IMR-90 (cell line): ENCODE measurements around the gene TRAPPC10. TPM values are rescaled to one million over a fixed set of nuclear protein-coding genes. Genes with fewer than 3 reads are reported as not detected.

Experiments used
- ATAC-seq: fragments of 200-7000 bp; cut with Tn5 transposase; 2 replicates; pipeline ENCODE4 v1.9.1; 2020; ENCODE audit warnings: low read depth, mild to moderate bottlenecking, moderate library complexity
- Bru-seq: library from RNA; stranded (reverse); fragments of 400-500 nt; gene quantifications from one replicate; lab custom pipeline; 2021; lab: Mats Ljungman, UMichigan
- BruChase-seq, 2 experiments: library from RNA; stranded (reverse); fragments of 400-500 nt; gene quantifications; one replicate each; lab custom pipeline; 2021; lab: Mats Ljungman, UMichigan
- BruUV-seq: library from RNA; stranded (reverse); fragments of 400-500 nt; replicated peaks from 2 replicates; lab custom pipeline; 2021; lab: Mats Ljungman, UMichigan
- CTCF ChIA-PET: fragments of 300-600 bp; formaldehyde crosslinking; extraction: SDS; loops from one replicate; lab custom pipeline; 2021; ENCODE audit warnings: antibody characterized with exemption; lab: Yijun Ruan, JAX
- POLR2A ChIA-PET: fragments of 300-600 bp; sonication (Branson Sonifier 250); formaldehyde crosslinking; loops from one replicate; lab custom pipeline; 2022; ENCODE audit warnings: antibody characterized with exemption; ENCODE audit not compliant: unreplicated experiment; lab: Charles Lee
- DNase-seq: peaks from one replicate; pipeline ENCODE4 v3.0.0; 2013
- H2AFZ ChIP-seq: replicated peaks from 2 replicates; pipeline ENCODE3; 2013; ENCODE audit warnings: low read length, mild to moderate bottlenecking; ENCODE audit not compliant: poor library complexity
- H2AK5ac ChIP-seq: 2 replicates; pipeline ENCODE4 v1.6.1; 2013; ENCODE audit warnings: low read depth, low read length, inconsistent platforms
- H2AK9ac ChIP-seq: replicated peaks from 2 replicates; pipeline ENCODE3; 2013; ENCODE audit warnings: mild to moderate bottlenecking, low read depth, low read length, moderate library complexity; ENCODE audit not compliant: poor library complexity
- H2BK120ac ChIP-seq: 2 replicates; pipeline ENCODE4 v1.6.1; 2013; ENCODE audit warnings: low read depth, low read length, inconsistent platforms
- H2BK15ac ChIP-seq: 3 replicates; pipeline ENCODE4 v1.6.1; 2013; ENCODE audit warnings: low read depth, low read length, inconsistent platforms
- H2BK20ac ChIP-seq: 2 replicates; pipeline ENCODE4 v1.6.1; 2013; ENCODE audit warnings: low read depth, mild to moderate bottlenecking, inconsistent platforms, low read length, moderate library complexity
- H2BK5ac ChIP-seq: 2 replicates; pipeline ENCODE4 v1.6.1; 2013; ENCODE audit warnings: mild to moderate bottlenecking, low read depth, low read length, inconsistent platforms; ENCODE audit not compliant: poor library complexity, severe bottlenecking
- H3K14ac ChIP-seq: replicated peaks from 2 replicates; pipeline ENCODE4 v1.6.1; 2013; ENCODE audit warnings: low read depth, low read length, inconsistent platforms
- H3K18ac ChIP-seq: 2 replicates; pipeline ENCODE4 v1.6.1; 2013; ENCODE audit warnings: low read depth, low read length, control low read depth
- H3K23ac ChIP-seq: 2 replicates; pipeline ENCODE4 v1.6.1; 2013; ENCODE audit warnings: low read depth, low read length, inconsistent platforms
- H3K27ac ChIP-seq: 2 replicates; pipeline ENCODE4 v1.5.1; 2013; ENCODE audit warnings: mild to moderate bottlenecking, control low read depth, low read length; ENCODE audit not compliant: insufficient read depth
- H3K27me3 ChIP-seq: 2 replicates; pipeline ENCODE4 v1.6.1; 2013; ENCODE audit warnings: low read length; ENCODE audit not compliant: control insufficient read depth, insufficient read depth
- H3K36me3 ChIP-seq: 2 replicates; pipeline ENCODE4 v1.6.1; 2013; ENCODE audit warnings: low read length, mixed read lengths; ENCODE audit not compliant: control insufficient read depth, insufficient read depth
- H3K4ac ChIP-seq: 2 replicates; pipeline ENCODE4 v1.6.1; 2013; ENCODE audit warnings: low read depth, low read length, inconsistent platforms
- H3K4me1 ChIP-seq: 2 replicates; pipeline ENCODE4 v1.6.1; 2013; ENCODE audit warnings: low read length, mixed read lengths; ENCODE audit not compliant: control insufficient read depth, insufficient read depth
- H3K4me2 ChIP-seq: 2 replicates; pipeline ENCODE4 v1.6.1; 2013; ENCODE audit warnings: low read depth, mild to moderate bottlenecking, control low read depth, low read length, moderate library complexity
- H3K4me3 ChIP-seq: 2 replicates; pipeline ENCODE4 v1.5.1; 2013; ENCODE audit warnings: low read depth, mild to moderate bottlenecking, control low read depth, low read length, moderate library complexity; ENCODE audit not compliant: insufficient read depth
- H3K56ac ChIP-seq: 2 replicates; pipeline ENCODE4 v1.6.1; 2013; ENCODE audit warnings: low read length, inconsistent platforms; ENCODE audit not compliant: insufficient read depth; ENCODE audit errors: extremely low read depth
- H3K79me1 ChIP-seq, 2 experiments: 2 replicates each; pipeline ENCODE4 v1.6.1; 2013; ENCODE audit warnings: low read length in 2 of 2, inconsistent platforms in 1 of 2, low read depth in 1 of 2
- H3K9ac ChIP-seq: 2 replicates; pipeline ENCODE4 v1.6.1; 2013; ENCODE audit warnings: low read depth, low read length, control low read depth
- H3K9me1 ChIP-seq: 2 replicates; pipeline ENCODE4 v1.6.1; 2013; ENCODE audit warnings: low read length, inconsistent platforms; ENCODE audit not compliant: insufficient read depth
- H3K9me3 ChIP-seq: 2 replicates; pipeline ENCODE4 v1.6.1; 2013; ENCODE audit warnings: low read length; ENCODE audit not compliant: control insufficient read depth, insufficient read depth
- H4K20me1 ChIP-seq: 2 replicates; pipeline ENCODE4 v1.6.1; 2013; ENCODE audit warnings: low read length, inconsistent platforms; ENCODE audit not compliant: insufficient read depth
- H4K5ac ChIP-seq: 2 replicates; pipeline ENCODE4 v1.6.1; 2013; ENCODE audit warnings: mild to moderate bottlenecking, low read depth, low read length, control low read depth
- H4K8ac ChIP-seq, 2 experiments: 2 replicates each; pipeline ENCODE4 v1.6.1; 2013; ENCODE audit warnings: low read depth in 2 of 2, low read length in 2 of 2, control low read depth in 1 of 2, inconsistent platforms in 1 of 2
- H4K91ac ChIP-seq: 2 replicates; pipeline ENCODE4 v1.6.1; 2013; ENCODE audit warnings: low read depth, low read length, inconsistent platforms; ENCODE audit not compliant: insufficient read depth
- MAZ ChIP-seq: IDR thresholded peaks from 2 replicates; pipeline ENCODE4 v1.6.1; 2012; ENCODE audit warnings: low read depth, mild to moderate bottlenecking, low read length, improper control_type of control experiment, moderate library complexity, borderline replicate concordance
- MXI1 ChIP-seq: IDR thresholded peaks from 2 replicates; pipeline ENCODE4 v1.6.1; 2012; ENCODE audit warnings: low read depth, mild to moderate bottlenecking, low read length, moderate library complexity, borderline replicate concordance
- POLR2A ChIP-seq: IDR thresholded peaks from 2 replicates; pipeline ENCODE4 v1.6.1; 2012; ENCODE audit warnings: mild to moderate bottlenecking, low read depth, low read length
- RCOR1 ChIP-seq: IDR thresholded peaks from 2 replicates; pipeline ENCODE4 v1.6.1; 2012; ENCODE audit warnings: mild to moderate bottlenecking, low read length, improper control_type of control experiment; ENCODE audit not compliant: insufficient replicate concordance
- WGBS, 2 experiments: methylation state at CpG; one replicate each; pipeline versions ENCODE4 v1.1.5 to v1.1.7; 2013; ENCODE audit warnings: missing lambda C conversion rate in 2 of 2; ENCODE audit not compliant: insufficient read length in 1 of 2; ENCODE audit errors: extremely low coverage in 2 of 2; 5-methylcytosine and 5-hydroxymethylcytosine counted together
- dilution Hi-C: fragments of 300-500 bp; cut with HindIII; formaldehyde crosslinking; loops from one replicate; pipeline ENCODE4 v1.14.3; 2018; ENCODE audit warnings: low sequenced_read_pairs; ENCODE audit not compliant: unreplicated experiment
- in situ Hi-C: fragments of 300-500 bp; cut with MboI; formaldehyde crosslinking; loops from 3 replicates; pipeline ENCODE4 v1.14.3; 2019; ENCODE audit warnings: low sequenced_read_pairs, inconsistent platforms, mixed read lengths
- intact Hi-C: fragments of 100-400 bp; cut with micrococcal nuclease; formaldehyde crosslinking; loops from 2 replicates; pipeline ENCODE4 v1.10.0; 2022
- long read RNA-seq: library from polyadenylated mRNA; unstranded; transcript quantifications from one replicate; pipeline ENCODE4 v2.0.0, GENCODE V29; 2021; ENCODE audit not compliant: unreplicated experiment
- polyA plus RNA-seq, 3 experiments: library from polyadenylated mRNA; depleted of rRNA; stranded (reverse); fragments of >200 nt; gene quantifications; 2 replicates each; pipeline ENCODE4 v1.2.3, GENCODE V29; 2012; ENCODE audit warnings: low replicate concordance in 1 of 3
- total RNA-seq: library from RNA; depleted of rRNA; stranded (reverse); fragments of >200 nt; gene quantifications from 2 replicates; pipeline ENCODE4 v1.2.3, GENCODE V29; 2012; rRNA removed

TRAPPC10 gene
- total RNA-seq: 18.1 and 18.3 TPM in 2 replicates
- 17.8 and 18.3 TPM in 2 replicates for polyA plus RNA-seq (2012; rRNA removed)
- polyA plus RNA-seq (2012; cell fraction: cytosol; rRNA removed): 7.7 and 8.1 TPM in 2 replicates
- 46.4 and 51.4 TPM in 2 replicates for polyA plus RNA-seq (2012; cell fraction: nucleus; rRNA removed; ENCODE audit: low replicate concordance)
- Bru-seq, nascent RNA: percentile 82 among the genes with signal in this experiment
- percentile 83 among the genes with signal in this experiment for BruChase-seq, experiment 1, labeled RNA remaining after a 6-hour chase
- percentile 80 among the genes with signal in this experiment for BruChase-seq, experiment 2, labeled RNA remaining after a 2-hour chase
- long read RNA-seq, partial matches to known transcripts: 4 of 11 reads
- long read RNA-seq, other reads (novel, unspliced or antisense): 5 of 11 reads

GRCh38 chr21:44011579-44012473, at the start of gene TRAPPC10:
TSS of gene TRAPPC10 (plus strand) at chr21:44012309. CDS start at chr21:44012494, 185 bp downstream.
- no peaks in the 10 kb centered on the region for H3K36me3 ChIP-seq
- H2BK20ac ChIP-seq: no peak within 1 kb of the TSS
- in situ Hi-C loops: no loop called here
- peak within 1 kb of the TSS; percentile 95 for H2AFZ ChIP-seq
- peak within 1 kb of the TSS; percentile 67 for H3K4ac ChIP-seq
- peaks cover 9% of the 10 kb centered on the region; the same call in 1 of the 2 replicates for H3K9me1 ChIP-seq
- peak within 1 kb of the TSS; percentile 92 for H3K4me3 ChIP-seq
- H3K9me3 ChIP-seq: no peaks in the 10 kb centered on the region
- no peak within 1 kb of the TSS for H2BK15ac ChIP-seq
- peaks cover 7% of the 10 kb centered on the region for H3K4me1 ChIP-seq
- H3K27me3 ChIP-seq: no peaks in the 10 kb centered on the region
- peak within 1 kb of the TSS; percentile 46 for H3K56ac ChIP-seq
- peak within 1 kb of the TSS; percentile 72 to 86 for H4K8ac ChIP-seq
- H3K79me1 ChIP-seq: peaks cover 7 to 30% of the 10 kb centered on the region in 2 experiments
- H2AK9ac ChIP-seq: peak within 1 kb of the TSS; percentile 93
- peaks cover 29% of the 10 kb centered on the region for H4K20me1 ChIP-seq
- DNase-seq (peak; percentile 80), ATAC-seq (peak; percentile 95)
- dilution Hi-C loops: no loop called here
- peak within 1 kb of the TSS; percentile 66 for H3K14ac ChIP-seq
- 0% methylated on average over 48 of the region's 107 CpGs; no CpG with 5 or more reads in 1 of the 2 experiments for WGBS, 2 experiments
- TF ChIP-seq MXI1: peak; percentile 74; the same call in 1 of the 2 replicates
- TF ChIP-seq RCOR1: no peak
- peak; percentile 68 for TF ChIP-seq MAZ
- peak; percentile 83 for TF ChIP-seq POLR2A
- no peak within 1 kb of the TSS for H2BK120ac ChIP-seq
- peak within 1 kb of the TSS; percentile 52 for H4K5ac ChIP-seq
- H4K91ac ChIP-seq: peak within 1 kb of the TSS; percentile 91
- ChIA-PET CTCF (no interaction called here), POLR2A (interaction anchor here (0.8 kb wide), 1 partner anchor 36 kb away, joined by 5 read pairs; no protein-coding TSS in a partner anchor)
- H3K18ac ChIP-seq: no peak within 1 kb of the TSS; the same call in 1 of the 2 replicates
- peak within 1 kb of the TSS; percentile 90 for H3K27ac ChIP-seq
- H3K23ac ChIP-seq: peak within 1 kb of the TSS; percentile 69
- intact Hi-C loops: loop anchor here (5.0 kb wide), 1 partner anchor 40 kb away; no protein-coding TSS in a partner anchor
- BruUV-seq: no TSS peak
- H3K4me2 ChIP-seq: peak within 1 kb of the TSS; percentile 81
- H2BK5ac ChIP-seq: peak within 1 kb of the TSS; percentile 82
- peak within 1 kb of the TSS; percentile 74 for H3K9ac ChIP-seq
- H2AK5ac ChIP-seq: peak within 1 kb of the TSS; percentile 64
